Immature natural killer cell (primary cell): ENCODE data around the gene EMP2. TPM values are rescaled to one million over a fixed set of nuclear protein-coding genes. Genes with fewer than 3 reads are reported as not detected.
"Not testable (repeated sequence)": the region's sequence is repeated elsewhere in the genome, so short reads cannot be mapped to it uniquely, and the experiment has no call there.

Source experiments
- DNase-seq, 3 donors: peaks; one replicate each; pipeline ENCODE4 v3.0.0; 2022; ENCODE audit warnings: mixed read lengths in 1 of 3
- H3K27ac Mint-ChIP-seq, 6 donors: one replicate each; pipeline ENCODE4 v1.8.0; 2020; ENCODE audit warnings: mixed read lengths in 6 of 6, mild to moderate bottlenecking in 5 of 6, inconsistent platforms in 4 of 6, moderate library complexity in 3 of 6
- H3K27me3 Mint-ChIP-seq, 3 donors: one replicate each; pipeline ENCODE4 v1.8.0; 2020 to 2021; ENCODE audit warnings: low read depth in 3 of 3, mild to moderate bottlenecking in 3 of 3, mixed read lengths in 3 of 3, moderate library complexity in 3 of 3, inconsistent platforms in 1 of 3
- H3K36me3 Mint-ChIP-seq, 3 donors: one replicate each; pipeline ENCODE4 v1.8.0; 2020; ENCODE audit warnings: mixed read lengths in 3 of 3, inconsistent platforms in 2 of 3, mild to moderate bottlenecking in 2 of 3
- H3K4me1 Mint-ChIP-seq, 2 donors: one replicate each; pipeline ENCODE4 v1.8.0; 2020; ENCODE audit warnings: inconsistent platforms in 2 of 2, mild to moderate bottlenecking in 2 of 2, mixed read lengths in 2 of 2, moderate library complexity in 1 of 2
- H3K4me3 Mint-ChIP-seq, 5 donors: one replicate each; pipeline ENCODE4 v1.8.0; 2020; ENCODE audit warnings: mild to moderate bottlenecking in 5 of 5, mixed read lengths in 5 of 5, inconsistent platforms in 3 of 5, moderate library complexity in 3 of 5
- H3K9me3 Mint-ChIP-seq, 6 donors: one replicate each; pipeline ENCODE4 v1.8.0; 2020; ENCODE audit warnings: mild to moderate bottlenecking in 6 of 6, mixed read lengths in 6 of 6, inconsistent platforms in 4 of 6, moderate library complexity in 3 of 6
- polyA plus RNA-seq, 3 donors: library from polyadenylated mRNA; unstranded; fragments of 300-500 nt; fragmentation: Illumina TruSeq; gene quantifications; one replicate each; pipeline ENCODE4 v1.2.3, GENCODE V29; 2021

Gene EMP2
- polyA plus RNA-seq, 3 donors from 2014 or later, result not detected

DNA sequence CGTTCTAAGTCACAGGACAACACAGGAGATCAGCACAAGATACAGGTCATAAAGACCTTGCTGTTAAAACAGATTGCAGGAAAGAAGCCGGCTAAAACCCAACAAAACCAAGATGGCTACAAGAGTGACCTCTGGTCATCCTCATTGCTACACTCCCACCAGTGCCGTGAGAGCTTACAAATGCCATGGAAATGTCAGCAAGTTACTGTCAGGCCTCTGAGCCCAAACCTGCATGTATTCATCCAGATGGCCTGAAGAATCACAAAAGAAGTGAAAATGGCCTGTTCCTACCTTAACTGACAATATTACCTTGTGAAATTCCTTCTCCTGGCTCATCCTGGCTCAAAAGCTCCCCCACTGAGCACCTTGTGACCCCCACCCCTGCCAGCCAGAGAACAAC is 75.1 kb downstream of the EMP2 start:
- DNase-seq, H3K27ac Mint-ChIP-seq: not testable (repeated sequence)

DNA sequence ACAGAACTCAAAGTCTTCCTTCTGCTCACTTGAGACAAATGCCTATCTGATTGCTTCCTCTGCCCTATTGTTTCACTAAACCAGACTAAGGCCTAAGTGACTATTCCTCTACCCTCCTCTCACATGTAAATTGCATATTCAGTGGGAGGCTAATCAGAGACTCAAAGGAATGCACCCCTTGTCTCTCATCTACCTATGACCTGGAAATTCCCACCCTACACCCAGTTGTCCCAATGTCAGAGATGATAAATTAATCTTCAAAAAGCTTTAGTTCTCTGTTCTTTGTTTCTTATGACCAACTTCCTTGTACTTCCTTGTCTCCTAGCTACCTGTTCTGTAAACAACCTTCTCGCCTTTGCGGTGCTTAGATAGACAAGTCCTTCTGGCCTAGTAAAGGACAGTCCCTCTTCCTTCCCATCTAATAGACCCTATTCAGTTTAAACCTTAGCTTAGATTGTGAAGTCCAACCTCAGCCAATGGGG is 76.0 kb downstream of the EMP2 start:
- no peak overlapping the region for H3K27ac Mint-ChIP-seq

More for the DNA sequence above, 75.1 kb downstream of the EMP2 start:
- H3K4me3 Mint-ChIP-seq, H3K36me3 Mint-ChIP-seq, H3K9me3 Mint-ChIP-seq, H3K27me3 Mint-ChIP-seq, H3K4me1 Mint-ChIP-seq: not testable (repeated sequence)

DNA sequence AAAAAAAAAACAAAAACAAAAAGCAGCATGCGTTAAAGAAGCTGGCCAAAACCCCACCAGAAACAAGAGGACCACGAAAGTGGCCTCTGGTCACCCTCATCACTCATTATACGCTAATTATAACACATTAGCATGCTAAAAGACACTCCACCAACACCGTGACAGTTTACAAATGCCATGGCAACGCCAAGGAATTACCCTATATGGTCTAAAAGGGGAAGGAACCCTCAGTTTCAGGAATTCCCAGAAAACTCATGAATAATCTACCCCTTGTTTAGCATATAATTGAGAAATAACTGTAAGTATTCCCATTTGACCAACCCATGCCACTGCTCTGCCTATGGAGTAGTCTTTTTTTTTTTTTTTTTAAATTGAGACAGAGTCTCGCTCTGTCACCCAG is 77.6 kb downstream of the EMP2 start:
- Mint-ChIP-seq H3K4me3 (no peak overlapping the region), H3K27me3 (peaks cover 5 to 9% (median 6%) of the 10 kb centered on the region in 3 donors), H3K27ac (no peak overlapping the region), H3K4me1 (no peaks in the 10 kb centered on the region), H3K9me3 (no peaks in the 10 kb centered on the region), H3K36me3 (no peaks in the 10 kb centered on the region)
- DNase-seq, result no peak

More for the DNA sequence above, 76.0 kb downstream of the EMP2 start:
- no peak for DNase-seq
- H3K4me1 Mint-ChIP-seq, result no peaks in the 10 kb centered on the region
- no peaks in the 10 kb centered on the region for H3K36me3 Mint-ChIP-seq
- no peak overlapping the region for H3K4me3 Mint-ChIP-seq
- no peaks in the 10 kb centered on the region for H3K9me3 Mint-ChIP-seq
- peaks cover 5 to 9% (median 6%) of the 10 kb centered on the region in 3 donors for H3K27me3 Mint-ChIP-seq

DNA sequence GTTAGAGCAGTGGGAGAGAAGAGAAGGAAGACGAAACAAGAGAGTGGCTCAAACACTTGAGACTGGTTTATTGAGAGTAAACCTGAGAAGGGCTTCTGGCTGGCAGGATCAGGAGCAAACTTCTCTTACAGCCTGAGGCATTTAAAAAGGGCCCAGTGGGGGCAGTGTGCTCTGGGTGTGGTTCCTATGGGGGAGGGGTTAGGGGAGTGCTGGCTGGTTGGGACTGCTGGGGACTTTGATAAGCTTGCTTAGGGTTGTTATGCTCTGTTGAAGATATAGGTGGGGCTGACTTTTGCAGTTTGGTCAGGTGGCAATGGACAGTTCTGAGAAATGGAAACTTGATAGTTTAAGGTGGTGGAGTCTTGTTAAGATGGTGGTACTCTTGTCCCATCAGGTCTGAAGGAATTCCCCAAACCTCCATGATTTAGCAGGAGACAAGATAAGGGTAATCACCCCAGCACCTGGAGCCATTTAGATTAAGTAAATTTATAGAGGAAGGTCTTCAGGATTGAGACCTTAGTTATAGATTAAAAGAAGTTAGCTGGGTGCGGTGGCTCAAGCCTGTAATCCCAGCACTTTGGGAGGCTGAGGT is 79.3 kb downstream of the EMP2 start:
- no peaks in the 10 kb centered on the region for H3K9me3 Mint-ChIP-seq
- H3K4me1 Mint-ChIP-seq, result no peaks in the 10 kb centered on the region
- no peak overlapping the region for H3K27ac Mint-ChIP-seq
- H3K4me3 Mint-ChIP-seq, result no peak overlapping the region
- H3K36me3 Mint-ChIP-seq, result no peaks in the 10 kb centered on the region
- DNase-seq, result no peak
- peaks cover 5 to 6% (median 6%) of the 10 kb centered on the region in 3 donors for H3K27me3 Mint-ChIP-seq

DNA sequence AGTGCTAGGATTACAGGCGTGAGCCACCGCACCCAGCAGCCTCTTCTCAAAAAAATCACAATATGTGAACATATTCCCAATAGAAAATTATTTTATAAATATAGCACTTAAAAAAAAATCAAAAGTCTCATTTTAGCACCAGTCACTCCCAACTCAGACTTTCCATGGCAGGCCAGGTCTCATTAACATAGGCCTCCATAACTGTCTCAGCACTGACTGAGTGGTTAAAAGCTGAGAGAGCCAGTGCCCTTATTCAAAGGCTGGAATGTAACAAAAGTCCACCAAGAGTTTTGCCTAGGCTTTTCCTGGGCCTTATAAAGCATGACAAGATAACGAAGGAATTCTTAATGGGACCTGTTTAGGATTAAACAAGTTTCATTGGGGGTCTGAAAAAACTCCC is 79.8 kb downstream of the EMP2 start:
- Mint-ChIP-seq H3K36me3 (no peaks in the 10 kb centered on the region), H3K4me1 (no peaks in the 10 kb centered on the region), H3K27ac (no peak overlapping the region), H3K27me3 (peaks cover 4 to 6% (median 5%) of the 10 kb centered on the region in 3 donors), H3K9me3 (no peaks in the 10 kb centered on the region), H3K4me3 (no peak overlapping the region)
- DNase-seq, result no peak

DNA sequence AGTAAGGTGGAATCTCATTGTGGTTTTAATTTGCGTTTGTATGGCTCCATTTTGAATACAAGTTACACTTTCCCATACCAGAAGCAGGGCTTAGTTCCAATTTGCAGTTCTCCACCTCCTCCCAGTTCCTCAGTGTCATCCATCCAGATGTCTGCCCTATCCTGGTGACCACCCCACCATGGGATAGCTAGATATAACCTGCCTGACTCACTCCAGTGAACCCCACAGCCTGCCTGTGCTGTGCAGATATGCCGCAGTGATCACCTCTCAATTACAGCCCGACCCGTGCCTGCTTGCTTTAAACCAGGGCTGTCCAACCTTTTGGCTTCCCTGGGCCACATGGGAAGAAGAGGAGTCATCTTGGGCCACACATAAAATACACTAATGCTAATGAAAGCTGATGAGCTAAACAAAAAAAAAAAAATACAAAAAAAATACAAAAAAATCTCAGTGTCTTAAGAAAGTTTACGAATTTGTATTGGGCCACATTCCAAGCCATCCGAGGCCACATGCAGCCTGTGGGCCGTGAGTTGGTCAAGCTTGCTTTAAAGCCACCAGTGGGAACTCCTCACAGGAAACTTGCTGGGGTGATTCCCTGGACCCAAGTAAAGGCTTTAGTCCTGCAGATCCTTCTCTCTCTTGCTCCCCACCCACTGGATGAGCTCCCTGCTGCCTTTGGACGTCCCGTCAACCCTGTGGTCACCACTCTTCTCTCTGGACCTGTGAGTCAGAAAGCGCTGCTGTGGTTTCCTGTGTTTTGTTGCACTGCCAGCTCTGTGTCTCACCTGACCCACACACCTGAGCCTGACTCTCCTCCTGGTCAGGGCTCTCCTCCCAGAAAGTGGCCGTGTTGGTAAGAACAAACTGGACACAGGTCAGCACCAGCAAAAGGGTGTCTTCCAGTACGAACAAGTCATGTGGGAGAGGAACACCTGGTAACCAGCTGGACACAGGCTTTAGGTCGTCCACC is 83.0 kb downstream of the EMP2 start:
- Mint-ChIP-seq H3K27me3 (peaks cover 0 to 5% (median 5%) of the 10 kb centered on the region in 3 donors), H3K4me1 (no peaks in the 10 kb centered on the region), H3K4me3 (no peak overlapping the region), H3K27ac (no peak overlapping the region), H3K9me3 (peaks cover 0 to 8% (median 0%) of the 10 kb centered on the region in 6 donors), H3K36me3 (no peaks in the 10 kb centered on the region)
- peak in 2 of 3 donors; percentile 8 to 12 for DNase-seq

DNA sequence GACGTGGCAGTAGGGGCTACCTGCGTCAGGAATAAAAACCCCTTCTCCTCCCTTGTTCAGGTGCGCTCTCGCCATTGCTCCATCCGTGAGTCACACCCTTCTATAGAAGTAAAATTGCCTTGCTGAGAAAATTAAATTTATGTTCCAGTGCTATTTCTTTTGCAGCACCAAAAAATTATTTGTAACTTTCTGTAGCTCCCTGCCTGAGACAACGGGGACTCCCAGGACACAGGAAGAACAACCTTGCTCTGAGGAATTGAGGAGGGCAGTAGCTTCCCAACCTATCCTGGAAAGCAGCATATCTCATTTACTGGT is 85.4 kb downstream of the EMP2 start:
- Mint-ChIP-seq H3K36me3 (no peaks in the 10 kb centered on the region), H3K4me1 (no peaks in the 10 kb centered on the region), H3K9me3 (peaks cover 0 to 8% (median 0%) of the 10 kb centered on the region in 6 donors), H3K27me3 (peaks cover 0 to 1% (median 0%) of the 10 kb centered on the region in 3 donors), H3K4me3 (no peak overlapping the region), H3K27ac (no peak overlapping the region)
- DNase-seq, result no peak

DNA sequence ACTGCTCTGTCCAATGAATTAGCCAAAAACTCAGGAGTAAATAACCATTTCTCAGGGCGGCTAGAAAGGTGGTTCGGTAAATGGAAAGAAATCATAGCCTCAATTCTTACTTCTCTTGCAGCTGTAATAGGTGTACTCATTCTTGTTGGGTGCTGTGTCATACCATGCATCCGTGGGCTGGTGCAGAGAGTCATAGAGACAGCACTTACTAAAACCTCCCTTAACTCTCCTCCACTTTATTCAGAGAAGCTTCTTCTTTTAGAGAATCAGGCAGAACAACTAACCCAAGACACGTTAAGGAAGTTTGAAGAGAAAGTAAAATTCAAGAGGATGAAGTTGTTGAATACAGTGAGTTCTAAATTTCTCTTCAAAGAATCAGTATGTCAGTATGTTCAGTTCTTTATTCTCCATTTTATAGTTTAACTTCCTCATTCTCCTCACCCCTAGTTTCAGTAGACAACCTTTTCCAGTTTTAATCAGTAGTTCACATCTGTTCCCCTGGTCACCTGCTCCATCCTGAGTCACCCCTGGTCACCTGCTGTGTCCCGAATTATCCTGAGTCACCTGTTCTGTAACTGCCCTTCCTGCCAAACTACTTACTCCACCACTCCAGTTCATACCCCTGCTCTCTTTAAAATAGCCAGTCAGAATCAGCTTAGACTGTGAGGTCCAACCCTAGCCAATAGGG is 85.9 kb downstream of the EMP2 start:
- Mint-ChIP-seq H3K27me3 (peaks cover 0 to 1% (median 0%) of the 10 kb centered on the region in 3 donors), H3K4me3 (no peak overlapping the region), H3K4me1 (no peaks in the 10 kb centered on the region), H3K9me3 (peaks cover 0 to 8% (median 0%) of the 10 kb centered on the region in 6 donors), H3K36me3 (no peaks in the 10 kb centered on the region), H3K27ac (no peak overlapping the region)
- no peak for DNase-seq

DNA sequence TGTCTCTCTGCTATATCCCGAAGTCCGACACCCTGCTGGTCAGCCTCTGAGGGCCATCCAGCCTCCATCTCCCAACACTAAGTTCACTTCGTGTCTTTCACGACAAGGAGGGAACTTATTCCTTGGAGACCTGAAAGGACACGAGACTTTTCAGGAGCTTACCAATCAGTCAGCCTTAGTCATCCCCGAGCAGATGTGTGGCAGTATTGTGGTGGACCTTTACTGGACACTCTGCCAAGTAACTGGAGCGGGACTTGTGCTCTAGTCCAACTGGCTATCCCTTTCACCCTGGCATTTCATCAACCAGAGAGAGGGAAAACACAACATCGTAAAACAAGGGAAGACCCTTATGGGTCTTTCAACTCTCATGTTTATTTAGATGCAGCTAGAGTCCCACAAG is 87.1 kb downstream of the EMP2 start:
- no peaks in the 10 kb centered on the region for H3K36me3 Mint-ChIP-seq
- peaks cover 0 to 8% (median 0%) of the 10 kb centered on the region in 6 donors for H3K9me3 Mint-ChIP-seq
- no peak for DNase-seq
- no peak overlapping the region for H3K27ac Mint-ChIP-seq
- no peaks in the 10 kb centered on the region for H3K4me1 Mint-ChIP-seq
- H3K27me3 Mint-ChIP-seq, result peaks cover 0 to 1% (median 0%) of the 10 kb centered on the region in 3 donors
- no peak overlapping the region for H3K4me3 Mint-ChIP-seq

DNA sequence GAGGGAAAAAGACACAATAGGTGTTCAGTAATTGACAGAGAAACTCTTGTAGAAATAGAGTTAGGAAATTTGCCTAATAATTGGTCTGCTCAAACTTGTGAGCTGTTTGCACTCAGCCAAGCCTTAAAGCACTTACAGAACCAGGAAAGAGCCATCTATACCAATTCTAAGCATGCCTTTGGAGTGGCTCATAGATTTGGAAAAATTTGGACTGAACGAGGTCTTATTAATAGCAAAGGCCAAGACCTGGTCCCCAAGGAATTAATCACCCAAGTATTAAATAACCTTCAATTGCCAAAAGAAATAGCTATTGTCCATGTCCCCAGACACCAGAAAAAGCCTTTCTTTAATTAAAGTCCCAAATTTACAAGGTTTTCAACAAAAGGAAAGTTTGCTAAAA is 90.3 kb downstream of the EMP2 start:
- DNase-seq, result no peak
- no peaks in the 10 kb centered on the region for H3K4me1 Mint-ChIP-seq
- H3K4me3 Mint-ChIP-seq, result no peak overlapping the region
- H3K9me3 Mint-ChIP-seq, result peaks cover 0 to 14% (median 8%) of the 10 kb centered on the region in 6 donors
- H3K36me3 Mint-ChIP-seq, result peaks cover 0 to 7% (median under 1%) of the 10 kb centered on the region in 3 donors
- peaks cover 0 to 1% (median 0%) of the 10 kb centered on the region in 3 donors for H3K27me3 Mint-ChIP-seq
- H3K27ac Mint-ChIP-seq, result no peak overlapping the region

DNA sequence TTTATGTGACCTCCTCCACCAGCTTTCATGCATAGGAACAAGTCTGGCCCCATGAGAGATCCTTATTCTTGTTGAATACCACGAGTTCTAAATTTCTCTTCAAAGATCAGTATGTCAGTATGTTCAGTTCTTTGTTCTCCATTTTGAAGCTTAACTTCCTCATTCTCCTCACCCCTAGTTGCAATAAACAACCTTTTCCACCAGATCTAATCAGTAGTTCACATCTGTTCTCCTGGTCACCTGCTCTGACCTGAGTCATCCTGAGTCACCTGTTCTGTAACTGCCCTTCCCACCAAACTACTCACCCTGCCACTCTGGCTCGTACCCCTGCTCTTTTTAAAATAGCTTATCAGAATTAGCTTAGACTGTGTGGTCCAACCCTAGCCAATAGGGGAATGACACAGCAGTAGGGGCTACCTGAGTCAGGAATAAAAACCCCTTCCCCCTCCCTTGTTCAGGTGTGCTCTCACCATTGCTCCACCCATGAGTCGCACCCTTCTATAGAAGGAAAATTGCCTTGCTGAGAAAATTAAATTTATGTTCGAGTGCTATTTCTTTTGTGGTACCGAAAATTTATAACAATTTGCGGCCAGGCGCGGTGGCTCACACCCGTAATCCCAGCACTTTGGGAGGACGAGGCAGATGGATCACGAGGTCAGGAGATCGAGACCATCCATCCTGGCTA is 94.6 kb downstream of the EMP2 start:
- Mint-ChIP-seq H3K9me3 (peaks cover 0 to 14% (median 8%) of the 10 kb centered on the region in 6 donors), H3K4me1 (no peaks in the 10 kb centered on the region), H3K36me3 (peaks cover 14 to 30% (median 27%) of the 10 kb centered on the region in 3 donors)

DNA sequence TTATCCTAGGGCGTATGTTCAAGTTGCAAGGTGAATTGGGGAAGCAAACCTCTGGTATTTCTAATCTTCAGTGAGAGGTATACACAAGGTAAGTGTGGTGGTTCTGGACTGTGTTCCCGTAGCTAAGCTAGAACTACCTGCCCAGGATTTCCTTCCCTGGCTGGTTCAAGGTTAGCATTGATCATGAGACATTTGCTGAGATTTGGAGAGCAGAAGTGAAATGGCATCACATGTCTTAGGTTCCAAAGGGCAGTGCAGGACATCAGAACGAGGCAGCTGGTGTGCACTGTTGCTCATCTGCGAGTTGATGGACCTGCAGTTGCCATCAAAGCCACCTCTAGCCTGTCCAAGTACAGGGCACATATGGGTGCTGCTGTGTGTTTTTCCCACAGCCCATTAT is 95.2 kb downstream of the EMP2 start:
- H3K4me3 Mint-ChIP-seq, result no peak overlapping the region
- peaks cover 0 to 2% (median 0%) of the 10 kb centered on the region in 3 donors for H3K27me3 Mint-ChIP-seq
- DNase-seq, result no peak
- H3K36me3 Mint-ChIP-seq, result peaks cover 14 to 35% (median 27%) of the 10 kb centered on the region in 3 donors
- no peaks in the 10 kb centered on the region for H3K4me1 Mint-ChIP-seq
- no peak overlapping the region for H3K27ac Mint-ChIP-seq
- peaks cover 0 to 14% (median 8%) of the 10 kb centered on the region in 6 donors for H3K9me3 Mint-ChIP-seq

More for the DNA sequence above, 94.6 kb downstream of the EMP2 start:
- no peak for DNase-seq
- Mint-ChIP-seq H3K27ac (no peak overlapping the region), H3K4me3 (no peak overlapping the region), H3K27me3 (peaks cover 0 to 2% (median 0%) of the 10 kb centered on the region in 3 donors)

DNA sequence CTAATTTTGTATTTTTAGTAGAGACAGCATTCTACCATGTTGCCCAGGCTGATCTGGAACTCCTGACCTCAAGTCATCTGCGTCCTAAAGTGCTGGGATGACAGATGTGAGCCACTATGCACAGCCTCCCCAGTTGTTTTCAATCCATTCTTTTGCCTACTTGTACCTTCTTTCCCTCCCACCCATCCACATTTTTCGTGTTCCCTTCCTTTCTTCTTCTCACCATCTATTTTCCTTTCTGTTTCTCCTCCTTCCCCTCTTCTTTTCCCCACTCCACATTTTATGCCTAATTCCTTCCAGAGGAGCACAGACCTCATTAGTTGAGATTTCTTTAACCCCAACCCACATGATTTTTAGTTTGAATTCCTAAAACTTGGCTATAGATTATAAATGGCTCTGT is 100.2 kb downstream of the EMP2 start:
- Mint-ChIP-seq H3K4me1 (no peaks in the 10 kb centered on the region), H3K4me3 (no peak overlapping the region), H3K36me3 (peaks cover 23 to 47% (median 44%) of the 10 kb centered on the region in 3 donors), H3K27me3 (peaks cover 0 to 4% (median 0%) of the 10 kb centered on the region in 3 donors), H3K27ac (no peak overlapping the region), H3K9me3 (peaks cover 0 to 7% (median 3%) of the 10 kb centered on the region in 6 donors)
- no peak for DNase-seq
